IMR-90 (cell line): ENCODE data around the gene ACOXL. TPM values are rescaled to one million over a fixed set of nuclear protein-coding genes. Genes with fewer than 3 reads are reported as not detected.

Experiments
- ATAC-seq: fragments of 200-7000 bp; cut with Tn5 transposase; 2 replicates; pipeline ENCODE4 v1.9.1; 2020; ENCODE audit warnings: low read depth, mild to moderate bottlenecking, moderate library complexity
- BruUV-seq: library from RNA; stranded (reverse); fragments of 400-500 nt; replicated peaks from 2 replicates; lab custom pipeline; 2021; lab: Mats Ljungman, UMichigan
- CTCF ChIA-PET: fragments of 300-600 bp; formaldehyde crosslinking; extraction: SDS; loops from one replicate; lab custom pipeline; 2021; ENCODE audit warnings: antibody characterized with exemption; lab: Yijun Ruan, JAX
- POLR2A ChIA-PET: fragments of 300-600 bp; sonication (Branson Sonifier 250); formaldehyde crosslinking; loops from one replicate; lab custom pipeline; 2022; ENCODE audit warnings: antibody characterized with exemption; ENCODE audit not compliant: unreplicated experiment; lab: Charles Lee
- DNase-seq: peaks from one replicate; pipeline ENCODE4 v3.0.0; 2013
- H2AFZ ChIP-seq: replicated peaks from 2 replicates; pipeline ENCODE3; 2013; ENCODE audit warnings: low read length, mild to moderate bottlenecking; ENCODE audit not compliant: poor library complexity
- H2AK5ac ChIP-seq: 2 replicates; pipeline ENCODE4 v1.6.1; 2013; ENCODE audit warnings: low read depth, low read length, inconsistent platforms
- H2AK9ac ChIP-seq: replicated peaks from 2 replicates; pipeline ENCODE3; 2013; ENCODE audit warnings: mild to moderate bottlenecking, low read depth, low read length, moderate library complexity; ENCODE audit not compliant: poor library complexity
- H2BK120ac ChIP-seq: 2 replicates; pipeline ENCODE4 v1.6.1; 2013; ENCODE audit warnings: low read depth, low read length, inconsistent platforms
- H2BK15ac ChIP-seq: 3 replicates; pipeline ENCODE4 v1.6.1; 2013; ENCODE audit warnings: low read depth, low read length, inconsistent platforms
- H2BK20ac ChIP-seq: 2 replicates; pipeline ENCODE4 v1.6.1; 2013; ENCODE audit warnings: low read depth, mild to moderate bottlenecking, inconsistent platforms, low read length, moderate library complexity
- H2BK5ac ChIP-seq: 2 replicates; pipeline ENCODE4 v1.6.1; 2013; ENCODE audit warnings: mild to moderate bottlenecking, low read depth, low read length, inconsistent platforms; ENCODE audit not compliant: poor library complexity, severe bottlenecking
- H3K14ac ChIP-seq: replicated peaks from 2 replicates; pipeline ENCODE4 v1.6.1; 2013; ENCODE audit warnings: low read depth, low read length, inconsistent platforms
- H3K18ac ChIP-seq: 2 replicates; pipeline ENCODE4 v1.6.1; 2013; ENCODE audit warnings: low read depth, low read length, control low read depth
- H3K23ac ChIP-seq: 2 replicates; pipeline ENCODE4 v1.6.1; 2013; ENCODE audit warnings: low read depth, low read length, inconsistent platforms
- H3K27ac ChIP-seq: 2 replicates; pipeline ENCODE4 v1.5.1; 2013; ENCODE audit warnings: mild to moderate bottlenecking, control low read depth, low read length; ENCODE audit not compliant: insufficient read depth
- H3K27me3 ChIP-seq: 2 replicates; pipeline ENCODE4 v1.6.1; 2013; ENCODE audit warnings: low read length; ENCODE audit not compliant: control insufficient read depth, insufficient read depth
- H3K36me3 ChIP-seq: 2 replicates; pipeline ENCODE4 v1.6.1; 2013; ENCODE audit warnings: low read length, mixed read lengths; ENCODE audit not compliant: control insufficient read depth, insufficient read depth
- H3K4ac ChIP-seq: 2 replicates; pipeline ENCODE4 v1.6.1; 2013; ENCODE audit warnings: low read depth, low read length, inconsistent platforms
- H3K4me1 ChIP-seq: 2 replicates; pipeline ENCODE4 v1.6.1; 2013; ENCODE audit warnings: low read length, mixed read lengths; ENCODE audit not compliant: control insufficient read depth, insufficient read depth
- H3K4me2 ChIP-seq: 2 replicates; pipeline ENCODE4 v1.6.1; 2013; ENCODE audit warnings: low read depth, mild to moderate bottlenecking, control low read depth, low read length, moderate library complexity
- H3K4me3 ChIP-seq: 2 replicates; pipeline ENCODE4 v1.5.1; 2013; ENCODE audit warnings: low read depth, mild to moderate bottlenecking, control low read depth, low read length, moderate library complexity; ENCODE audit not compliant: insufficient read depth
- H3K56ac ChIP-seq: 2 replicates; pipeline ENCODE4 v1.6.1; 2013; ENCODE audit warnings: low read length, inconsistent platforms; ENCODE audit not compliant: insufficient read depth; ENCODE audit errors: extremely low read depth
- H3K79me1 ChIP-seq, 2 experiments: 2 replicates each; pipeline ENCODE4 v1.6.1; 2013; ENCODE audit warnings: low read length in 2 of 2, inconsistent platforms in 1 of 2, low read depth in 1 of 2
- H3K9ac ChIP-seq: 2 replicates; pipeline ENCODE4 v1.6.1; 2013; ENCODE audit warnings: low read depth, low read length, control low read depth
- H3K9me1 ChIP-seq: 2 replicates; pipeline ENCODE4 v1.6.1; 2013; ENCODE audit warnings: low read length, inconsistent platforms; ENCODE audit not compliant: insufficient read depth
- H3K9me3 ChIP-seq: 2 replicates; pipeline ENCODE4 v1.6.1; 2013; ENCODE audit warnings: low read length; ENCODE audit not compliant: control insufficient read depth, insufficient read depth
- H4K20me1 ChIP-seq: 2 replicates; pipeline ENCODE4 v1.6.1; 2013; ENCODE audit warnings: low read length, inconsistent platforms; ENCODE audit not compliant: insufficient read depth
- H4K5ac ChIP-seq: 2 replicates; pipeline ENCODE4 v1.6.1; 2013; ENCODE audit warnings: mild to moderate bottlenecking, low read depth, low read length, control low read depth
- H4K8ac ChIP-seq, 2 experiments: 2 replicates each; pipeline ENCODE4 v1.6.1; 2013; ENCODE audit warnings: low read depth in 2 of 2, low read length in 2 of 2, control low read depth in 1 of 2, inconsistent platforms in 1 of 2
- H4K91ac ChIP-seq: 2 replicates; pipeline ENCODE4 v1.6.1; 2013; ENCODE audit warnings: low read depth, low read length, inconsistent platforms; ENCODE audit not compliant: insufficient read depth
- BHLHE40 ChIP-seq: fragments of 150-350 bp; IDR thresholded peaks from 2 replicates; pipeline ENCODE4 v1.6.1; 2016; ENCODE audit warnings: mild to moderate bottlenecking, low read depth, low read length
- CEBPB ChIP-seq: IDR thresholded peaks from 2 replicates; pipeline ENCODE4 v1.6.1; 2012; ENCODE audit warnings: low read depth, low read length, improper control_type of control experiment
- CHD1 ChIP-seq: IDR thresholded peaks from 2 replicates; pipeline ENCODE4 v1.6.1; 2012; ENCODE audit warnings: low read depth, low read length, improper control_type of control experiment
- CTCF ChIP-seq: conservative IDR thresholded peaks from 2 replicates; pipeline ENCODE4 v1.5.1; 2012; ENCODE audit warnings: mild to moderate bottlenecking, low read depth, low read length, improper control_type of control experiment
- ELK1 ChIP-seq: fragments of 150-350 bp; IDR thresholded peaks from 2 replicates; pipeline ENCODE4 v1.6.1; 2016; ENCODE audit warnings: low read depth, mild to moderate bottlenecking, low read length, moderate library complexity, borderline replicate concordance
- FOS ChIP-seq: fragments of 150-350 bp; IDR thresholded peaks from 2 replicates; pipeline ENCODE4 v1.6.1; 2016; ENCODE audit warnings: low read depth, low read length
- MAFK ChIP-seq: IDR thresholded peaks from 2 replicates; pipeline ENCODE4 v1.6.1; 2012; ENCODE audit warnings: low read depth, low read length, improper control_type of control experiment
- MAZ ChIP-seq: IDR thresholded peaks from 2 replicates; pipeline ENCODE4 v1.6.1; 2012; ENCODE audit warnings: low read depth, mild to moderate bottlenecking, low read length, improper control_type of control experiment, moderate library complexity, borderline replicate concordance
- MXI1 ChIP-seq: IDR thresholded peaks from 2 replicates; pipeline ENCODE4 v1.6.1; 2012; ENCODE audit warnings: low read depth, mild to moderate bottlenecking, low read length, moderate library complexity, borderline replicate concordance
- NFE2L2 ChIP-seq: fragments of 150-350 bp; IDR thresholded peaks from 2 replicates; pipeline ENCODE4 v1.6.1; 2016; ENCODE audit warnings: low read depth, mild to moderate bottlenecking, low read length
- POLR2A ChIP-seq: IDR thresholded peaks from 2 replicates; pipeline ENCODE4 v1.6.1; 2012; ENCODE audit warnings: mild to moderate bottlenecking, low read depth, low read length
- RAD21 ChIP-seq: IDR thresholded peaks from 2 replicates; pipeline ENCODE4 v1.6.1; 2012; ENCODE audit warnings: low read length, improper control_type of control experiment
- RCOR1 ChIP-seq: IDR thresholded peaks from 2 replicates; pipeline ENCODE4 v1.6.1; 2012; ENCODE audit warnings: mild to moderate bottlenecking, low read length, improper control_type of control experiment; ENCODE audit not compliant: insufficient replicate concordance
- RFX5 ChIP-seq: IDR thresholded peaks from 2 replicates; pipeline ENCODE4 v1.8.0; 2012; ENCODE audit warnings: low read depth, mild to moderate bottlenecking, low read length, moderate library complexity
- SMC3 ChIP-seq: fragments of 150-350 bp; IDR thresholded peaks from 2 replicates; pipeline ENCODE4 v1.6.1; 2016; ENCODE audit warnings: low read depth, mild to moderate bottlenecking, antibody characterized with exemption, low read length, moderate library complexity
- USF2 ChIP-seq: fragments of 150-350 bp; IDR thresholded peaks from 2 replicates; pipeline ENCODE4 v1.6.1; 2017; ENCODE audit warnings: mild to moderate bottlenecking, antibody characterized with exemption, low read length, low read depth
- WGBS, 2 experiments: methylation state at CpG; one replicate each; pipeline versions ENCODE4 v1.1.5 to v1.1.7; 2013; ENCODE audit warnings: missing lambda C conversion rate in 2 of 2; ENCODE audit not compliant: insufficient read length in 1 of 2; ENCODE audit errors: extremely low coverage in 2 of 2; 5-methylcytosine and 5-hydroxymethylcytosine counted together
- dilution Hi-C: fragments of 300-500 bp; cut with HindIII; formaldehyde crosslinking; loops from one replicate; pipeline ENCODE4 v1.14.3; 2018; ENCODE audit warnings: low sequenced_read_pairs; ENCODE audit not compliant: unreplicated experiment
- in situ Hi-C: fragments of 300-500 bp; cut with MboI; formaldehyde crosslinking; loops from 3 replicates; pipeline ENCODE4 v1.14.3; 2019; ENCODE audit warnings: low sequenced_read_pairs, inconsistent platforms, mixed read lengths
- intact Hi-C: fragments of 100-400 bp; cut with micrococcal nuclease; formaldehyde crosslinking; loops from 2 replicates; pipeline ENCODE4 v1.10.0; 2022
- polyA plus RNA-seq, 3 experiments: library from polyadenylated mRNA; depleted of rRNA; stranded (reverse); fragments of >200 nt; gene quantifications; 2 replicates each; pipeline ENCODE4 v1.2.3, GENCODE V29; 2012; ENCODE audit warnings: low replicate concordance in 1 of 3
- total RNA-seq: library from RNA; depleted of rRNA; stranded (reverse); fragments of >200 nt; gene quantifications from 2 replicates; pipeline ENCODE4 v1.2.3, GENCODE V29; 2012

Gene ACOXL
- total and polyA plus RNA-seq, 2 of the 4 experiments (the other 2 are of a cell fraction) = not detected

- Histone ChIP-seq H2BK15ac (no peak overlapping the region), H2BK20ac (no peak overlapping the region), H4K5ac (no peak overlapping the region), H3K36me3 (no peaks in the 10 kb centered on the region), H3K27me3 (peaks cover 31% of the 10 kb centered on the region), H3K23ac (no peak overlapping the region), H3K4me2 (no peak overlapping the region), H2AK5ac (no peak overlapping the region), H3K18ac (no peak overlapping the region), H2AK9ac (no peak overlapping the region), H3K9me3 (no peaks in the 10 kb centered on the region), H4K8ac (no peak overlapping the region), H3K4ac (no peak overlapping the region), H3K27ac (no peak overlapping the region), H4K20me1 (no peaks in the 10 kb centered on the region), H3K56ac (no peak overlapping the region), H4K91ac (no peak overlapping the region), H2AFZ (no peak overlapping the region), H2BK5ac (no peak overlapping the region), H3K4me3 (no peak overlapping the region), H2BK120ac (no peak overlapping the region), H3K9me1 (no peaks in the 10 kb centered on the region), H3K4me1 (no peaks in the 10 kb centered on the region), H3K79me1 (no peaks in the 10 kb centered on the region), H3K14ac (no peak overlapping the region), H3K9ac (no peak overlapping the region)
- WGBS, 2 experiments = no CpG with 5 or more reads among the region's 3 CpGs
- TF ChIP-seq RFX5 (no peak), RCOR1 (no peak), MXI1 (no peak), MAFK (no peak), POLR2A (no peak), FOS (no peak), NFE2L2 (no peak), CTCF (no peak), CHD1 (no peak), USF2 (no peak), SMC3 (no peak), RAD21 (no peak), CEBPB (no peak), ELK1 (no peak), MAZ (no peak), BHLHE40 (no peak)
- in situ Hi-C loops = no loop called here
- DNase-seq (no peak), ATAC-seq (no peak)
- dilution Hi-C loops = no loop called here
- no TSS peak for BruUV-seq
- ChIA-PET CTCF (no interaction called here), POLR2A (no interaction called here)
- intact Hi-C loops = no loop called here
These were observed 131.8 kb downstream of the ACOXL start for GRCh38 chr2:110864176-110864575.
